Activated T-cell treated with anti-CD3 and anti-CD28 coated beads for 1 hour (primary cell): ENCODE results near the gene PIGR.

Source experiments
- DNase-seq: peaks from one replicate; pipeline ENCODE4 v3.0.0-alpha.2; 2020; ENCODE audit warnings: low read depth

PIGR gene, protein sequence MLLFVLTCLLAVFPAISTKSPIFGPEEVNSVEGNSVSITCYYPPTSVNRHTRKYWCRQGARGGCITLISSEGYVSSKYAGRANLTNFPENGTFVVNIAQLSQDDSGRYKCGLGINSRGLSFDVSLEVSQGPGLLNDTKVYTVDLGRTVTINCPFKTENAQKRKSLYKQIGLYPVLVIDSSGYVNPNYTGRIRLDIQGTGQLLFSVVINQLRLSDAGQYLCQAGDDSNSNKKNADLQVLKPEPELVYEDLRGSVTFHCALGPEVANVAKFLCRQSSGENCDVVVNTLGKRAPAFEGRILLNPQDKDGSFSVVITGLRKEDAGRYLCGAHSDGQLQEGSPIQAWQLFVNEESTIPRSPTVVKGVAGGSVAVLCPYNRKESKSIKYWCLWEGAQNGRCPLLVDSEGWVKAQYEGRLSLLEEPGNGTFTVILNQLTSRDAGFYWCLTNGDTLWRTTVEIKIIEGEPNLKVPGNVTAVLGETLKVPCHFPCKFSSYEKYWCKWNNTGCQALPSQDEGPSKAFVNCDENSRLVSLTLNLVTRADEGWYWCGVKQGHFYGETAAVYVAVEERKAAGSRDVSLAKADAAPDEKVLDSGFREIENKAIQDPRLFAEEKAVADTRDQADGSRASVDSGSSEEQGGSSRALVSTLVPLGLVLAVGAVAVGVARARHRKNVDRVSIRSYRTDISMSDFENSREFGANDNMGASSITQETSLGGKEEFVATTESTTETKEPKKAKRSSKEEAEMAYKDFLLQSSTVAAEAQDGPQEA

DNA sequence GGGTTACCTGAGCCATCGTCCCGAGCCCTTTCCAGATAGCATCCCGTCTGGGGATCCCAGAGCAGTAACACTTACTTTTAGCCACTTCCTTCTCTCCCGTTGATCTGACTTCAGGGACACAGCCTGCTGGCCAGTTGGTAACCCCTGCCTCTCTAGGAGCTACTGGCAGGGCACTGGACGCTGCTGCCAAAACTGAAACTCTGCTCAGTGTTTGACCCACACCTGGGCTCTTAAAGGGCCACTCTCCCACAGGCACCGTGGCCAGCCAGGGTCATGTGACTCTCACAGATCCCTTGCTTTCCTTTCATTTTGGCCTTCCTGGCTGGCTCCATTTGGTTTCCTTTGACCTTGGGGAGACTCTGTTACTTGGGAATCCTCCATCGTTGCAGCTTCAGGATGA, at the start of gene PIGR:
PIGR (minus strand) TSS at position 206 of the 400 bp plus-strand sequence. CDS start 5,935 bp downstream, outside the sequence.
- no peak for DNase-seq

DNA sequence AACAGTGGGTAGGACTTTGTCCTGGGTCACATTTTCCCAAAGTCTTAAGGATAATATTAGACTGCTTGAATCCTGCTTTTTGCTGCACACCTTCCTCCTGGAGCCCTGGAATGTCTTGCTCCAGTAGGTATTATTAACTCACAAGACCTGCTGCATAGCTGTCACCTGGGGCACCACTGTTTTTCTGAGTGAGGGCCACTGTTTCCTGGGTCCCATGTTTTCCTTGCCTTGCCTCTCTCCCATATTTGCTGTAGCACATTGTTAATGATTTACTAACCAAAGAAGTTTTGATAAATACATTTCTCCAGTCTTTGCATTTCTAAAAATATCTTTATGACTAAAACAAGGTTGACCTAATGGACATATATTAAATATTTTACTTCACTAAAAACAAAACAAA, 46.5 kb upstream of the PIGR start:
- no peak for DNase-seq

DNA sequence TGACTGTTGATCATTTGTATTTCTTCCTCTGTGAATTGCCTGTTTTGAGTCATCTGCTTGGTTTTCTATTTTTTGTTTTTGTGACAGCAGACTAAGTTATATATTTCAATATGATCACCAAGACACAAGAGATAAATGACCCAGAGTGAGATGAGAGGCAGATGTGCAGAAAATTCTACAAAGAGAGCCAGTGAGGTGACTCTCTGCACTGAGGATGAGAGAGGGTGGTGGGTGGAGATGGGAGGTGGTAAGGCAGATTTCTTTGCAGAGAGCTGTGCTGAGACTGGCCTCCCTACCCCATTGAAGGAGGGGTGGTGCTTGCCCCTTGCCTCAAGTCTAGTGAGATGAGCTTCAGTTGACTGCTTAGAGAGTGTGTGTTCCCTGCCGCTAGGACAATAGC, 41.6 kb upstream of the PIGR start:
- DNase-seq = no peak

DNA sequence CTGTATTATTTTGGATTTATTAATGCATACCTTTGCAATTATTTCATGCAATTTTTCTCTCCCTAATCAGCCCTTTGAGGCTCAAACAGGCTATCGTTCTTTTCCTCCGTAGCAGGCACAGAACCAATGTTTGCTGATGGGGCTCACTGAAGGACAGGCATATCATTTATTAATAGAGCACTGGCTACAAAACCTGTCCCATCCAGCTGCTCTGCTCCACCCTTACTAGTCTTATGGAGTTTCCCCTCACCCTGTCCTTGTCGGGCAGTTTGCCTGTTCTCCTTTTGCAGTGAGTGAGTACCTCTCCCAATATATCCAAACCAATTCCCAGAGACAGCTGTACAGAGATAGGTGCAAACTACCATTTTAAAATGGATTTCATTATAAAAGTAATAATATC, 40.6 kb upstream of the PIGR start:
- no peak for DNase-seq

DNA sequence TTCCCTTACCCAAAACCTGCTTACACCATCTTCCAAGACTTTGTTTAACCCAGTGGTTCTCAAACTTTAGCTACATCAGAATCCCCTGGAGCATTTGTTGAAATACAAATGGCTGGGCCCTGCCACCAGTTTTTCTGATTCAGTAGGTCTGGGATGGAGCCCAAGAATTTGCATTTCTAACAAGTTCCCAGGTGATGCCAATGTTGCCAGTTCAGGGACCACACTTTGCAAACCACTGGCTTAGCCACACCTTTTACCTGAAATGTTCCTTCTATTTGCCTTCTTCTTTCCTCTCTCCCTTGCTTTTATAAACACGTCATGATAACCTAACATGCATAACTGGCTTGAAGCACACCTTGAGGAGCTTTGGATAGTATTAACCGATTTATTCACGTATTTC, 40.1 kb upstream of the PIGR start:
- DNase-seq = no peak

DNA sequence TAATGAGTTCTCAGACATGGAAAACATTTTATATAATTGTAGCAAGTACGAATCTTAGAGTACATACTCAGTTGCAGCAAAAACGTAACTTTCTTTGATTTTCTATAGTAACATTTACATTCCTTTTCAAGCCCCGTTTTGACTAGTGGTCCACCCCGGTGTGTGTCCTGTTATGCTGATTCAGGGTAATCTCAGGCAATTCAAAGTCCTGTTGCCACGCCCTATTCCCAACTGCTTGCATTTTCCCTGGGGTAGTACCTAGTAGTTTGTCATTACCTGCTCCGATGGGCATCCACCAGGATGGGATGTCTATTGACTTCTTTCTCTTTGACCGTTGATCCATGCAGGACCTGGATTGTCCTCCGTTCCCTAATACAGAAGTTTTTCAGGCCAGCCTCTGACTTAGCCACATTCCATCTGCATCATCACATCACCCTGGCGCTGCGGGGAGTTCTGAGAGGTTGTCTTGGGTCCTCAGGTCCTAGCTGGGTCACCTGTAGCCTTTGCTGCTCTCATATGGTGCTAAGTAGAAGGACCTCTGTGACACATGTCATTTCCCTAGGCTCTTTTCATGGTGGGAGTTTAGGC, 39.0 kb upstream of the PIGR start:
- DNase-seq = no peak

DNA sequence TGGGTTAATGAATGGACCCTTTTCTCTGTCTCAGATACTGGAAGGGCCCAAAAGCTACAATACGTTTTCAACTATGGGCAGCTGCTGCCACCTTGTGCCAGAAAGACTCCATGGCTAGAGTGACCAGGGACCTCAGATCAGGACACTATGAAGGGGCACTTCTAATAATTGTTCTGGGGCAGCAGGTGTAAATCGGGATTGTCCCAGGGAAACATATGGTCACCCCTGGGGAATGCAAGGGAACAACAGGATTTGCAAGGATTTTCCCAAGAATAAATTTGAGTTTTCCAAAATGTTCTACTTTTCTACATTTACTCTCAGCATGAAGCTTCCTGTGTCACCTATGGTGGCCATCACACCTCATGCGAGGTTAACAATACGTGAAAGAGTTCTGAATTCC, 36.0 kb upstream of the PIGR start:
- peak; percentile 48 for DNase-seq

DNA sequence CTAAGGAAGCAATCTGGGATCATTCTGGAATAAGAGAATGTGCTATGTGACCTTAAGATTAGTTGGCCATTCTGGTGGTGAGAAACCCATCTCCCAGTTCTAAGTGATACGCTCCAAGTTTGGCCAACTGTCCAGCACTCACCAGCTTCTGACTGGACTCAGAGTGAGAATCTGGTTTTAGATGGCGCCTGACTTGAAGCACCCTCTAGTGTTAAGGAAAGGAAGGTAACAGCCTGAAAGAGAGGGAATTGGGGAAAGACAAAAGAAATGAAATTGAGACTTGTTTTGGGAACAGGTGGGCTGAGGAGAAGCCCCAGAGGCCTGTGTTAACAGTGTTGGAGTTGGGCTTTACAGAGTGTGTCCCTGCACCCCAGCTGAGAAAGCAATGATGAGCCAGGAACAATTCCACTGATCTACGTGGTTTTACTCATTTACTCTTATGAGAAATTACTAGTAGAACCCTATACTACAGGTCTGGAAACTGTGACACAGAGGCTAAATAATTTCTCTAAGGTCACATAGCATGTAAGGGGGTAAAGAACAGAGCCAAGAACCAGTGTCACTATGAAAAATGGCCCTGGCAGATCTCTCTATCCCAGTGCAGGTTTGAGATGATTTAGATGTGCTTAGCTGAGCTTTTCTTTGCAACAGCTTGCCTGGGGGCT, 33.2 kb upstream of the PIGR start:
- DNase-seq = no peak

DNA sequence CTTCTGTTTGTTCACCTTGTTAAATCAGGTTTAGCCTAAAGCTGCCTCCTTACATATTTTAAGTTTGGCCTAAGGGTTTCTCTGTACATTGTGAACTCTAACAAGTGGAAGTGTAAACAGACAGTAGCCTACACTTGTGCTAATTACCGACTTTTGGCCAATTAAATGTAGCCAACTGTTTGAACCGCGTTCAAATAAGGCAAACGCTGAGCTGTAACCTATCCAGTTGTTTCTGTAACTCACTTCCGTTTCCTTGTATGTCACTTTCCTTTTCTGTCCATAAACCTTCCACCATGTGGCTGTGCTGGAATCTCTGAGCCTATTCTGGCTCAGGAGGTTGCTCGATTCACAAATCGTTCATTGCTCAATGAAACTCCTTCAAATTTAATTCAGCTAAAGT, 32.0 kb upstream of the PIGR start:
- DNase-seq = no peak

DNA sequence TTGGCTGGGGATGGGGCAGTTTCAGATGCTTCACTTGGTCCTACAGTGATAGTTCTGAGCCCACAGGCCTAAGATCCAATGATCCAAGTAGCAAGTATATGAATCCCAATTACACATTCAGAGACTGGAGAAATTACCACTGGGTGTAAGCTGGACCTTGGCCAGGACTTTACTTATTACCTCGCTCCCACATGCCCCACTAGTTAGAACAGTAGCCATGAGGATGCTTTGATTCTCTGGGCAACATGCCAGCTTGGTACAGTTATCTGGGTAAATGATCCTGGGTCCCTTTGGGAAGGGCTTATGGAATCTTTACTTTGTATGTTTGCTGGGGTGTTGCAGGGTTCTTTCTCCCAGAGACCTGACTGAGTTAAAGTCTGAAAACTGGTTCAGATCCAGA, 29.0 kb upstream of the PIGR start:
- DNase-seq = no peak

DNA sequence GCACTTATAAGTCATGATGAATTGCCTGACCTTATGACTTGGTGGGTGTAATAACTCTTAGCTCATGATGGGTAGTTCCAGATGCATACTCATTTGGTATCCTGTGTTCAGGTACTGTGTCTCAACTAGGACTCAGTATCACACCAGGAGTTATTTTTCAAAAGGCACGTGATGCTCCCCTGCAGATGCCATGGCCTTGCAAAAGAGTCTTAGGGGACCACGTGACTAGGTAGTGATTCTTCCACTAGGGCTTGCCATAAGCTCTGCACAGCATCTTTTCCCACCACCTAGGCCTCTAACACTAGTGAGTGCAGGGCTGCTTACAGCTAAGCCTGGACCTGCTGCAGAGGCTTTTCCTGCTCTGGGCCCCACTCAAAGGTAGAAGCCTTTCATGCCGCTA, 27.9 kb upstream of the PIGR start:
- no peak for DNase-seq

DNA sequence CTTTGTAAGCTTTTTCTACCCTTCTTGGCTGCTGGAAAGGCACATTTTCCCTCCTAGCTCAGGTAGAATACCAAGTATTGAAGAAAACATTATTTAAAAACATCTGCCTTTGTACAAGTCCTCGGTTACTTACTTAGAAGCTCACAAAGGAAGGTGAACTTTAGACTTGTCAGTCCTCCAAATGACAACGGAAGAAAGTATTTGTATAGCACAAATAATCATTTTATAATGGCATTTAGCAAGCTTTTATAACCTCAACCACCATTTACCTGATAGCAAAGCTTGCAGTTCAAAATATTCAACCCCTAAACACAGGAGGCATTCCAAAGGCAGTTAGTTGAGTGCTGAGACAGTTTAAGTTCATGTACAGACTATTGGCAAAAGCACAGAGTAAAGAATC, 26.5 kb upstream of the PIGR start:
- no peak for DNase-seq

DNA sequence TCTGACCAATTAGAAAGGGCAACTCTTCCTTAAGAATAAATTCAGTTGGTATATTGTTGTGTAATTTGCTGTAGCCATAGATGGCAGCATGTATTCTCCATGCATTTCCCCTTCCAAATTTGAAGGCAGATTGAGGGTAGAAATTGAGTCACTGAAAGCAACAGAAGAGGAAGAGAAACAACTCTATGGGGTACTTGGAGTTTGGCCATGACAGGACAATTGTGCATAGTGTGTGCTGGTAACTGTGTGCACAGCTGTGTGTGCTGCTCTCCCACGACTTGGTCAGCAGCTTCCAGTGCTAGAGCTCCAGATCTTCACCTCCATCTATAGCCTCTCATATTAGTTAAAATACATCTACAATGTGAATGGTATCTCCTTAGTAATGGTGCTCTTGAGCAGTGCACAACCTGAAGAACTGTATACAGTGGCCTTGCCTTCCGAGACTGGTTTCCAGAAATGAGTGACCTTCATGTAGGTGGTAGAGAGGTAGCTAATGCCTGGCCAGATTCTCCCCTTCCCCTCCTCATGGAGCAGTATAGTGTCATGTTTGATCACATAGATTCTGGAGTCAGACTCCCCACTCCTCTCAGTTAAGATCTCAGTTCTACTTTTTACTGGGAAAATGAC, 24.9 kb upstream of the PIGR start:
- no peak for DNase-seq

DNA sequence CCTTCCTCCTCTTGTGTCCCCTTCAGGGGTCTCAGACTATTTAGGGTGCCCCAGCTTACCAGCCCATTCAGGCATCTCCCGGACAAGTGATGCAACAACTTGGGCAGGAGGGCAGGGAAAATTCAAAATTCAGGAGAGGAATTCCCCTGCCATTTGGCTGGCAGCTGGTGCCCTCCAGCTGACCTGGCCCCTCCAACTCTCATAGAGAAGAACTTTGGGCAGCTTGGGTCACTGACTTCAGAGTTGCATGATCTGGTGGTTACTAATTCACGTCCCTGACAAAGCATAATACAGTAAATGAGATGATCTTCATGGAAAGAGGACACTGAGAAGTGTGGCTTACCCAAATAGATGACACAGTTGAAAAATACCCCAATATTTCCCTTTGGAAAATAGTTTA, 24.2 kb upstream of the PIGR start, which contains the start of gene FCAMR:
FCAMR (minus strand) TSS at position 15 of the 400 bp plus-strand sequence. CDS start 335 bp downstream, outside the sequence.
- no peak for DNase-seq

DNA sequence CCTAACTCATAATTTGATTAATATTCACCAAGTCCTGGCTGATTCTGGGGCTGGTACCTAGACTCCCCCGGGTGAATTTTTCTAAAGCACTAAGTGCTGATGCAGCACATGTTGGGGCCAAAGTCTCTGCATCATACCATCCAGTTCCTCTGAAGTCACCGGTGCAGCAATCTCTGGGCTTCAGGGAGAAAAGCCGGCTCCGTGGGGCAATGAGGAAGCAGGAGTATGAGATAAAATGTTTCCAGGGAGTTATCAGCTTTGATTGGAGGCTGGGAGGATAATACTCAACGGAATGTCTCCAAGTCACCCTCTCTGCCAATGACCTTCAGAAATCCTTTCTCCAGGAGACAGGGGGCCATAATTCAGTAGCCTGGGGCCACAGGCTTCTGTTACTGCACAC, 22.8 kb upstream of the PIGR start:
- DNase-seq = no peak

DNA sequence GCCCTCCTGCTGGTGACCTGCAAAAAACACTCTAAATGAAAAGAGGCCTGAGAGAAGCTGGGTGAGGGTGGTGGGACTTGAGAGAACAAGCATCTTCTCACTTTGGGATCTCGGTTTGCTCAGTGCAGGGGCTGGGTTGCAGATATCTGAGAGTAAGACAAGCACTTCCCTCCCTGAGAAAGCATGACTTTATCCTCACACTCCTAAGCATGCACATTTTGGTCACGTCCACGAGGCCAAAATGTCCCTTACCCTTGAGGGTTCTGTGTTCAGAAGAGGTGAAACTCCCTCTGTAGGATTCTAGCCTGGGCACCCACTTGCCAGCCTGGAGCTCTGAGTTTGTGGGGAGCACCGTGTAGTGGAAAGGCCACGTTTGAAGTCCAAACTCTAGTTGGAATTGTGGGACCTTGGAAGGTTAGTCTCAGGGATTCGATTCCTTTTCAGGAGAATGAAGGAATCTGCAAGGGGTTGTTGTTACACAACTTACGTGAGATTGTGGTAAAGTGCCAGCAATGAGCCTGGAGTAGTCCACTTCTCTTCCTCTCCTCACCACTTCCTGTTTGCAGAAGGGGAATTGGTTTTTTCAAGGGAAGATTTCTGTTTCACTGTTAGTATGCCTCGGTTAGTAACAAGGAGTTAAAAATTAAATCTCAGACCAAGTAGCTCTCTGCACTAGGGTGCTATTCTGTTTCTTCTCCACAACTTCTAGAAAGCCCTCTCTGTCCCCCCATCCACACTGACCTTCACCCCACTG, 21.0 kb upstream of the PIGR start:
- DNase-seq = no peak

DNA sequence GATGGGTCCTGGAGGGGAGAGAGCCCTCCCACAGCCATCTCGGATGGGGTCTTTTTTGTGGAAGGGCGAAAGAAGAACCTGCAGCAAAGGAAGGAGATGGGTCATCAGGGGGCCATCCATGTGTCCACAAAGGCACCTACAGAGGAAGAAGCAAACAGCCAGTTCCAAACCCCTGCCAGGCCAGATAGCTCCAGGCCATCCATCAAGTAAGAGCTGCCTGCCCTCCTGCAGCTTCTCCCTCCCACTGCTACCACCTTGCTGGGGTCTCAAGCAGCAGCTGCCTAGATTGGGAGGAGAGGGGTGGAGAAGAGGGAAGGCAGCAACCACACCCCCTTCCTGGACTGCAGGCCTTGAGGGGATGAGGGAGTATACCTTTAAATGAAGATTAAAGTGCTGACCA, 19.5 kb upstream of the PIGR start:
- no peak for DNase-seq

DNA sequence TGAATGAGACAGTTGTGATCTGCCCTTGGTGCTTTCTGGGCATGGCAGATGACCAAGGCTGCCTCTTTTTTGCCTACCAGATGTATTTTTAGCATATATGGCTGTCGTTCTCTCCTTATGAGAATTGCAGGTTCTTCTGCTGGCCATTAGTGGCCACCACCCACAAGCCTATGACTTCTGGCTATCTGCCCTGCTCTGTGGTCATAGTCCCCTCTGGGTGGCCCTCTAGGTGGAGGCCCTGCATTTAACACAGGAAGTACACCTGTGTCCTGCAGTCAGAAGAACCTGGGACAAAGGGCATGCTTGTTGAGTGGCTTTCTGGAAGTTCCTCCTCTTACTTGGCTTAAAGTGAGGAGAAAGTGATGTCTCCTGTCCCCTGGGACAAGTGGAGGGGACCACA, 17.5 kb upstream of the PIGR start:
- DNase-seq = no peak

DNA sequence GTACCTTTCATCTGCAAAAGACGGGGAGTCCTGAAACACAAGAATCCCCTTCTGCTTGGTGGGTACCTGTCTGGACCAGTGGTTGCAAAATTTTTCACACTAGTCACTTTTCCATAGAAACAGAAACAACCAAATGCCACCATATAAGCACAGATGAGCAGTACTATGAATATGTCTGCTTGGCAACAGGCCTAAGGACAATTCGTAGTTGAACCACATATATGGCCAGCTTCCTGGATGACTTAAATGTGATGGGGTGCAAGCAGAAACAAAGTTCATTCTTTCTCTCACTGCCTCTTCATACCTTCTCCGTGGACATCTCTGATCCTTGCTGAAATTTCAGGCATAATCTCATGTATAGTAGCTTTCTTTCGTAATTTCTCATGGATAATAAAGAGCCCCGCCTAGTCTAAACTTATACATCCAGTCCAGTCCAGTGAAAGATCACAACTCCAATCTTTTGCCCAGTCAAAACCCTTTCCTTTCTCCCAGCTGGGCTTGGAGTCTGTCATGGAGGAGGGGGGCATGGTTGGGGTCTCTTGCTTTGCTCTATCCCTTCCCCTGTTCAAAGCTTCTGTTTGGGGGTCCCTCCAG, 16.9 kb upstream of the PIGR start:
- DNase-seq = no peak

DNA sequence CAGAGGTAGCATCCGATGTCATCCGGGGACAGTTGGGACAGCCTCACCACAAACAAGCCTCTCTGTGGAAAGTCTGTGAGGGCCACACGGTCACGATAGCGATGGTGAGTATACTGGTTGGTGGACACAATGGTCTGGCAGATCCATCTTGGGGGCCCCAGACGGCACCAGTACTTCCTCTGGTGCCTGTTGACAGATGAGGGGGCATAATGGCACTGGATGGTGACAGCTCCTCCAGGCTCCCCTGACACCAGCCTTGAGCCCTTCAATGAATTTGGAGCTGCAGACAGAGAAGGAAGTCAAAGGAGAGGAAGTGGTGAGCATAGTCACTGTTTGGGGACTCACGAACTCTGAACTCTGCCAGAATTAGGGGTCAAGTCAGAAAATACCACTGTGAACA, 16.0 kb upstream of the PIGR start:
- no peak for DNase-seq

DNA sequence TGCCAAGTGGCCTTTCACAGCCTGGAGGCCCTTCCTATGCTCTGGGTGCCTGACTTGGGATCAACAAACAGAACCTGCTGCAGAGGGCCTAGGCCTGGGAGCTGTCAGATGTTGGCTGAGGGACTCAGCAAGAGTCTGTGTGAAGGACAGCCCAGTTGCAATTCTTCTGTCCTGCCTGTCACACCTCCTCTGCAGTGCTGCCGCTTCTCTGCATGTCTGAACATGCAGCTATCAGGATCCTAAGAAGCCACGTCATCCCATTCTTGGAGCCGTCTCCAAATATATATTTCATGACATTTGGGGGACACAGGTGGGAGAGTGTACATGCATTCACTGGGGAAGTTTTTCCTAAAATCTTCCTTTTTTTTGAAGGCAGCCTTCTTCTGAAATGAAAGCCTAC, 15.4 kb upstream of the PIGR start:
- no peak for DNase-seq
